Glutamatergic neuron (in vitro differentiated cells): ENCODE measurements around the gene CEP350. TPM values are rescaled to one million over a fixed set of nuclear protein-coding genes. Genes with fewer than 3 reads are reported as not detected.
"Not testable (repeated sequence)": the region's sequence is repeated elsewhere in the genome, so short reads cannot be mapped to it uniquely, and the experiment has no call there.

Source experiments
- DNase-seq: peaks from one replicate; pipeline ENCODE4 v3.0.0; 2022
- H3K27ac Mint-ChIP-seq: one replicate; pipeline ENCODE4 v1.8.0; 2020; ENCODE audit warnings: mild to moderate bottlenecking, mixed read lengths, inconsistent platforms; ENCODE audit not compliant: unreplicated experiment
- H3K27me3 Mint-ChIP-seq: one replicate; pipeline ENCODE4 v1.8.0; 2020; ENCODE audit warnings: mild to moderate bottlenecking, moderate library complexity, mixed read lengths, inconsistent platforms; ENCODE audit not compliant: unreplicated experiment
- H3K36me3 Mint-ChIP-seq: one replicate; pipeline ENCODE4 v1.8.0; 2020; ENCODE audit warnings: mild to moderate bottlenecking, mixed read lengths, inconsistent platforms; ENCODE audit not compliant: unreplicated experiment
- H3K4me1 Mint-ChIP-seq: one replicate; pipeline ENCODE4 v1.8.0; 2020; ENCODE audit warnings: mild to moderate bottlenecking, low read depth, mixed read lengths, inconsistent platforms; ENCODE audit not compliant: unreplicated experiment
- H3K4me3 Mint-ChIP-seq: one replicate; pipeline ENCODE4 v1.8.0; 2020; ENCODE audit warnings: mild to moderate bottlenecking, mixed read lengths, inconsistent platforms; ENCODE audit not compliant: unreplicated experiment
- H3K9me3 Mint-ChIP-seq: one replicate; pipeline ENCODE4 v1.8.0; 2020; ENCODE audit warnings: mild to moderate bottlenecking, moderate library complexity, mixed read lengths, inconsistent platforms; ENCODE audit not compliant: unreplicated experiment
- total RNA-seq: library from RNA; stranded (reverse); fragmentation: NEBNext Ultra II Directional; extraction: Animal tissue kit (Norgen Biotek cat#: 25700); gene quantifications from one replicate; pipeline ENCODE4 v1.2.1, GENCODE V29; 2021; ENCODE audit not compliant: unreplicated experiment
- TF ChIP-seq, protein P1 (sequence below): fragments of 200-600 bp; sonication (generic); IDR thresholded peaks from one replicate; pipeline ENCODE4 v1.5.0; 2021; ENCODE audit not compliant: partially characterized antibody, unreplicated experiment

Gene CEP350
- total RNA-seq, 1 donor from 2014 or later = 36.6 TPM

DNA sequence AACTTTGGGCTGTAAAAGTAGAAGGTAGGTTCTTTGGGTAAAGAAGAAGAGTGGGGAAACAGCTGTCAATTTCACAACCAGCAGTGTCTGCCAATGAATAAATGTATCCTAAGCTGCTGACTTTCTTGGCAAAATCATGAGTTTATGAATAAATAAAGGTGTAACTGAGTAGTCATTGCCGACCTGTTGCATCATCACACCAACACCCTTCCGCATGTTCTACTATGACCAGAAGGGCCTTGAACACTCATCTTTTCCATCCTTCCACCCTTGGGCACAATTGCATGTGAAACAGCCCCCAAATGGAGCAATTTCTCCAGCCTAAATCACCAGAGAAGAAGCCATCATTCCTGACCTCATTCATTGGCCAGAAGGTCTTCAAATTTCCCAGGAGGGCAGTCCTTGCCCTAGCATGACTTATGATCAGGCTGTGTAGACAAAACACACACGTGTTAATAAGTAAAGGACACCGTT is 168.9 kb downstream of the CEP350 start:
- H3K27me3 Mint-ChIP-seq = no peaks in the 10 kb centered on the region
- no peak for DNase-seq
- H3K9me3 Mint-ChIP-seq = no peaks in the 10 kb centered on the region
- H3K27ac Mint-ChIP-seq = no peak overlapping the region
- TF ChIP-seq, protein P1, sequence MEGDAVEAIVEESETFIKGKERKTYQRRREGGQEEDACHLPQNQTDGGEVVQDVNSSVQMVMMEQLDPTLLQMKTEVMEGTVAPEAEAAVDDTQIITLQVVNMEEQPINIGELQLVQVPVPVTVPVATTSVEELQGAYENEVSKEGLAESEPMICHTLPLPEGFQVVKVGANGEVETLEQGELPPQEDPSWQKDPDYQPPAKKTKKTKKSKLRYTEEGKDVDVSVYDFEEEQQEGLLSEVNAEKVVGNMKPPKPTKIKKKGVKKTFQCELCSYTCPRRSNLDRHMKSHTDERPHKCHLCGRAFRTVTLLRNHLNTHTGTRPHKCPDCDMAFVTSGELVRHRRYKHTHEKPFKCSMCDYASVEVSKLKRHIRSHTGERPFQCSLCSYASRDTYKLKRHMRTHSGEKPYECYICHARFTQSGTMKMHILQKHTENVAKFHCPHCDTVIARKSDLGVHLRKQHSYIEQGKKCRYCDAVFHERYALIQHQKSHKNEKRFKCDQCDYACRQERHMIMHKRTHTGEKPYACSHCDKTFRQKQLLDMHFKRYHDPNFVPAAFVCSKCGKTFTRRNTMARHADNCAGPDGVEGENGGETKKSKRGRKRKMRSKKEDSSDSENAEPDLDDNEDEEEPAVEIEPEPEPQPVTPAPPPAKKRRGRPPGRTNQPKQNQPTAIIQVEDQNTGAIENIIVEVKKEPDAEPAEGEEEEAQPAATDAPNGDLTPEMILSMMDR = no peak
- H3K36me3 Mint-ChIP-seq = no peaks in the 10 kb centered on the region
- no peaks in the 10 kb centered on the region for H3K4me1 Mint-ChIP-seq
- H3K4me3 Mint-ChIP-seq = no peak overlapping the region

DNA sequence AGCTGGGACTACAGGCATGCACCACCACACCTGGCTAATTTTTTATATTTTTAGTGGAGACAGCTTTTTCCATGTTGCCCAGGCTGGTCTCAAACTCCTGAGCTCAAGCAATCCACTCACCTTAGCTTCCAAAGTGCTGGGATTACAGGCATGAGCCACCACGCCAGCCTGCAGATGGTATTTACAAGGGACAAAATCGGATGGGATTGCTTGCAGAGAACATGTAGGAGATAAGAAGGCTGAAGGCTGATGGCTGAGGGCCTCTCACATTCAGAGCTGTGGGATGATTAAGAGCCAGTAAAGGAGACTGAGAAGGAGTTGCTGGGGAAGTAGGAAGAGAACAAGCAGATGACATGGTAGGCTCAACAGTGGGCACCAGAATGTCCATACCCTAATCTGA is 176.0 kb downstream of the CEP350 start:
- Mint-ChIP-seq H3K9me3 (no peaks in the 10 kb centered on the region), H3K27ac (no peak overlapping the region), H3K27me3 (peaks cover 6% of the 10 kb centered on the region), H3K36me3 (no peaks in the 10 kb centered on the region), H3K4me1 (no peaks in the 10 kb centered on the region), H3K4me3 (no peak overlapping the region)
- TF ChIP-seq, protein P1 = no peak
- no peak for DNase-seq

DNA sequence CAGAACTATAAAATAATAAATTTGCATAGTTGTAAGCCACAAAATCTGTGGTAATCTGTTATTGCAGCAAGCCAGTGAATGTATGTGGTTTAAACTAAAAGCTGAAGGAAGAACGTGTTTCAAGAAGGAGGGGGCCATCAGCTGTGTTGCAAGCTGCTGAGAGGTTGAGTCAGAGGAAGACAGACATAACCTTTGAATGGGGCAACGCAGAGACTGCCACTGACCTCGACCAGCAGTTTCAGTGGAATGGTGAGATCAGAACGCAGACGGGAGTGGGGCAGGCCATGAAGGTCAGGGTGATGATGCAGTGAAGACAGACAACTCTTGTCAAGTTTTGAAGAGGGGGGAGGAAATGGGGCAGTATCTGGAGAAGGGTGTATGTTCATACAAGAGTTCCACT is 176.9 kb downstream of the CEP350 start:
- TF ChIP-seq, protein P1 = no peak
- Mint-ChIP-seq H3K4me1 (no peaks in the 10 kb centered on the region), H3K27ac (no peak overlapping the region), H3K4me3 (no peak overlapping the region), H3K9me3 (no peaks in the 10 kb centered on the region), H3K36me3 (no peaks in the 10 kb centered on the region), H3K27me3 (peaks cover 6% of the 10 kb centered on the region)
- DNase-seq = no peak

DNA sequence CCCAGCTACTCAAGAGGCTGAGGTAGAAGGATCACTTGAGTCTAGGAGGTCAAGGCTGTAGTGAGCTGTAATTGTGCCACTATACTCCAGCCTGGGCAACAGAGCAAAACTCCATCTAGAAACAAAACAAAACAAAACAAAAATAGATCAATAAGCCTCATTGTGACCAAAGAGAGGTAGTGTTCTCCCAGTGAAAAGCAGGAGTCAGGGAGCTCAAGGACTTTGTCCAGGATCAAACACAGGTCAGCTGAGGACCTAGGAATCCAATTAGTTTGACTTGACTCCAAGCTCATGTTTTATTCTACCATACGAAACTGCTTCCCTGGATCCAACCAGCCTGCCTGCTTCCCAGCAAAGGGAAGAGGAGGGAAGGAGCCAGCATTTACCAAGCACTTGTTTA is 178.6 kb downstream of the CEP350 start:
- H3K4me3 Mint-ChIP-seq = no peak overlapping the region

DNA sequence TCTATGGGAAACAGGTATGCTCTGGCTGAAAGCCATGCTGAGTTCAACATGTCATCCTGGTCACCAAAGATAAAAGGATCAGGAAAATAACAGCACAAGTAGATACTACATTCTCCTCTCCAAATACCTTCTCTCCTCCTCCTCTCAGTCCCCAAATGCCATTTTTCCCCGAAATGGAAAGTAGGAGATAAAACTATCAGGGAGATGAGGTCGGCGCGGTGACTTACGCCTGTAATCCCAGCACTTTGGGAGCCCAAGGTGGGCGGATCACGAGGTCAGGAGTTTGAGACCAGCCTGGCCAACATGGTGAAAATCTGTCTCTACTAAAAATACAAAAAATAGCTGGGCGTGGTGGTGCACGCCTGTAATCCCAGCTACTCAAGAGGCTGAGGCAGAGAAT is 179.1 kb downstream of the CEP350 start:
- not testable (repeated sequence) for H3K27ac Mint-ChIP-seq, H3K4me1 Mint-ChIP-seq, H3K4me3 Mint-ChIP-seq, H3K27me3 Mint-ChIP-seq, H3K9me3 Mint-ChIP-seq, H3K36me3 Mint-ChIP-seq, DNase-seq

More for the DNA sequence above, 178.6 kb downstream of the CEP350 start:
- Mint-ChIP-seq H3K36me3 (no peaks in the 10 kb centered on the region), H3K9me3 (no peaks in the 10 kb centered on the region), H3K27me3 (peaks cover 7% of the 10 kb centered on the region), H3K27ac (no peak overlapping the region), H3K4me1 (no peaks in the 10 kb centered on the region)
- no peak for DNase-seq
- TF ChIP-seq, protein P1 = no peak
